Measurements from ENCODE around the gene GLYATL3.

GLYATL3 gene

GRCh38 chr6:49514571-49515484 is 15.1 kb downstream of the GLYATL3 start:
- DNase-seq (ENCODE audit: low spot score) = no peak

- DNase-seq (ENCODE audit: low spot score) = no peak
Measured at GRCh38 chr6:49515485-49516146, 15.9 kb downstream of the GLYATL3 start.

GRCh38 chr6:49516147-49516505 is 16.4 kb downstream of the GLYATL3 start:
- DNase-seq (ENCODE audit: low spot score) = no peak

GRCh38 chr6:49517919-49518318 is 18.2 kb downstream of the GLYATL3 start:
- DNase-seq (ENCODE audit: low spot score) = no peak

GRCh38 chr6:49519660-49520059 is 19.9 kb downstream of the GLYATL3 start:
- DNase-seq (ENCODE audit: low spot score) = no peak

GRCh38 chr6:49522710-49523593 is 23.2 kb downstream of the GLYATL3 start:
- no peak for DNase-seq (ENCODE audit: low spot score)

- DNase-seq (ENCODE audit: low spot score) = no peak
Measured at GRCh38 chr6:49523901-49524300, 24.2 kb downstream of the GLYATL3 start.

- DNase-seq (ENCODE audit: low spot score) = no peak
Measured at GRCh38 chr6:49524541-49524940, 24.8 kb downstream of the GLYATL3 start.

GRCh38 chr6:49526598-49526997 is 26.9 kb downstream of the GLYATL3 start:
- DNase-seq (ENCODE audit: low spot score) = no peak

- DNase-seq (ENCODE audit: low spot score) = no peak
Measured at GRCh38 chr6:49527320-49527719, 27.6 kb downstream of the GLYATL3 start.

GRCh38 chr6:49528571-49528970 is 28.8 kb downstream of the GLYATL3 start:
- no peak for DNase-seq (ENCODE audit: low spot score)

- no peak for DNase-seq (ENCODE audit: low spot score)
Measured at GRCh38 chr6:49530141-49530776, 30.5 kb downstream of the GLYATL3 start.

GRCh38 chr6:49531774-49532569 is 32.2 kb downstream of the GLYATL3 start:
- DNase-seq (ENCODE audit: low spot score) = peak; percentile 40

- no peak for DNase-seq (ENCODE audit: low spot score)
Measured at GRCh38 chr6:49535795-49536194, 36.1 kb downstream of the GLYATL3 start.

- no peak for DNase-seq (ENCODE audit: low spot score)
Measured at GRCh38 chr6:49539102-49539501, 39.4 kb downstream of the GLYATL3 start.

- DNase-seq (ENCODE audit: low spot score) = no peak
Measured at GRCh38 chr6:49540614-49541013, 40.9 kb downstream of the GLYATL3 start.

GRCh38 chr6:49541210-49541724 is 41.5 kb downstream of the GLYATL3 start:
- no peak for DNase-seq (ENCODE audit: low spot score)

- DNase-seq (ENCODE audit: low spot score) = no peak
Measured at GRCh38 chr6:49541936-49542335, 42.2 kb downstream of the GLYATL3 start.

- no peak for DNase-seq (ENCODE audit: low spot score)
Measured at GRCh38 chr6:49543087-49543858, 43.5 kb downstream of the GLYATL3 start.

- no peak for DNase-seq (ENCODE audit: low spot score)
Measured at GRCh38 chr6:49546331-49546730, 46.6 kb downstream of the GLYATL3 start.
